OCI-LY3 (cell line): ENCODE results near the gene DIS3L.

Experiments
- H2AFZ ChIP-seq: fragments of 200-600, 300-600 bp; shearing (Covaris generic); 2 replicates; pipeline ENCODE4 v1.6.0; 2014; ENCODE audit warnings: antibody characterized with exemption, low read depth, low read length
- H3K27ac ChIP-seq: fragments of 200-600, 300-600 bp; sonication (generic); 2 replicates; pipeline ENCODE4 v1.5.1; 2014; ENCODE audit warnings: mild to moderate bottlenecking, low read length, moderate library complexity, mixed read lengths
- H3K27me3 ChIP-seq: fragments of 200-600, 300-600 bp; sonication (generic); 2 replicates; pipeline ENCODE4 v1.6.1; 2014; ENCODE audit warnings: low read depth, low read length, mixed read lengths
- H3K36me3 ChIP-seq: fragments of 200-600, 300-600 bp; sonication (generic); replicated peaks from 2 replicates; pipeline ENCODE3; 2014; ENCODE audit warnings: low read depth, low read length, mixed read lengths
- H3K4me1 ChIP-seq: fragments of 300-600, 200-600 bp; sonication (generic); 2 replicates; pipeline ENCODE4 v1.6.1; 2014; ENCODE audit warnings: low read length, mixed read lengths
- H3K4me2 ChIP-seq: fragments of 200-600, 300-600 bp; sonication (generic); 2 replicates; pipeline ENCODE4 v1.6.1; 2014; ENCODE audit warnings: low read length, mixed read lengths
- H3K4me3 ChIP-seq: fragments of 300-600, 200-600 bp; sonication (generic); 2 replicates; pipeline ENCODE4 v1.5.1; 2014; ENCODE audit warnings: antibody characterized with exemption, mild to moderate bottlenecking, low read length, moderate library complexity
- H3K79me2 ChIP-seq: fragments of 300-600, 200-600 bp; shearing (Covaris generic); 2 replicates; pipeline ENCODE4 v1.6.1; 2014; ENCODE audit warnings: mild to moderate bottlenecking, low read length, mixed read lengths
- H3K9ac ChIP-seq: fragments of 300-600, 200-600 bp; shearing (Covaris generic); 2 replicates; pipeline ENCODE4 v1.6.0; 2014; ENCODE audit warnings: mild to moderate bottlenecking, low read length, moderate library complexity
- H3K9me3 ChIP-seq: fragments of 200-600, 300-600 bp; shearing (Covaris generic); 2 replicates; pipeline ENCODE4 v1.6.1; 2014; ENCODE audit warnings: low read length, mixed read lengths; ENCODE audit not compliant: insufficient read depth
- H4K20me1 ChIP-seq: fragments of 200-600, 300-600 bp; sonication (generic); 2 replicates; pipeline ENCODE4 v1.6.1; 2016; ENCODE audit warnings: low read length, mixed read lengths; ENCODE audit not compliant: insufficient read depth
- CTCF ChIP-seq: fragments of 200-600, 300-600 bp; sonication (generic); IDR thresholded peaks from 2 replicates; pipeline ENCODE4 v1.5.1; 2014; ENCODE audit warnings: antibody characterized with exemption, low read length, low read depth
- EZH2phosphoT487 ChIP-seq: fragments of 200-600 bp; shearing (Covaris generic); IDR thresholded peaks from 2 replicates; pipeline ENCODE4 v1.6.1; 2018; ENCODE audit warnings: antibody characterized with exemption, mixed run types, low read depth

DIS3L gene

GRCh38 chr15:66364944-66365528, 71.7 kb downstream of the DIS3L start:
- Histone ChIP-seq H3K4me3 (no peak overlapping the region), H3K27ac (no peak overlapping the region)
- TF ChIP-seq CTCF (no peak), EZH2phosphoT487 (no peak)

GRCh38 chr15:66369773-66370651, 76.6 kb downstream of the DIS3L start:
- Histone ChIP-seq H3K27me3 (no peaks in the 10 kb centered on the region), H3K27ac (peak overlapping the region; percentile 32; the same call in 1 of the 2 replicates), H3K79me2 (no peaks in the 10 kb centered on the region), H3K4me1 (peaks cover 13% of the 10 kb centered on the region), H3K4me3 (peak overlapping the region; percentile 67), H3K9ac (peak overlapping the region; percentile 49), H3K4me2 (peak overlapping the region; percentile 81), H3K9me3 (no peaks in the 10 kb centered on the region), H2AFZ (peak overlapping the region; percentile 98), H4K20me1 (no peaks in the 10 kb centered on the region), H3K36me3 (no peaks in the 10 kb centered on the region)
- TF ChIP-seq CTCF (no peak), EZH2phosphoT487 (no peak)

More at GRCh38 chr15:66364944-66365528, 71.7 kb downstream of the DIS3L start:
- no peaks in the 10 kb centered on the region for H3K36me3 ChIP-seq
- no peak overlapping the region for H2AFZ ChIP-seq
- no peak overlapping the region for H3K4me2 ChIP-seq
- H4K20me1 ChIP-seq: no peaks in the 10 kb centered on the region
- no peaks in the 10 kb centered on the region for H3K27me3 ChIP-seq
- H3K9me3 ChIP-seq: no peaks in the 10 kb centered on the region
- H3K4me1 ChIP-seq: peaks cover 28% of the 10 kb centered on the region
- H3K79me2 ChIP-seq: no peaks in the 10 kb centered on the region
- H3K9ac ChIP-seq: no peak overlapping the region

- H2AFZ ChIP-seq: no peak overlapping the region
These were observed 80.8 kb downstream of the DIS3L start for GRCh38 chr15:66374179-66374578.

More at GRCh38 chr15:66374179-66374578, 80.8 kb downstream of the DIS3L start:
- H3K79me2 ChIP-seq: no peaks in the 10 kb centered on the region
- H4K20me1 ChIP-seq: no peaks in the 10 kb centered on the region
- no peaks in the 10 kb centered on the region for H3K36me3 ChIP-seq
- TF ChIP-seq EZH2phosphoT487 (no peak), CTCF (no peak)
- H3K4me2 ChIP-seq: no peak overlapping the region
- H3K4me3 ChIP-seq: no peak overlapping the region
- H3K9ac ChIP-seq: no peak overlapping the region
- H3K27me3 ChIP-seq: no peaks in the 10 kb centered on the region
- no peaks in the 10 kb centered on the region for H3K9me3 ChIP-seq
- no peak overlapping the region for H3K27ac ChIP-seq
- peaks cover 13% of the 10 kb centered on the region for H3K4me1 ChIP-seq
